GM23338 (cell line): ENCODE results near the gene COLQ. TPM values are rescaled to one million over a fixed set of nuclear protein-coding genes. Genes with fewer than 3 reads are reported as not detected.

Experiments
- ATAC-seq: fragments of 200-7000 bp; cut with Tn5 transposase; 3 replicates; pipeline ENCODE4 v1.9.1; 2020
- DNase-seq: peaks from one replicate; pipeline ENCODE4 v3.0.0-alpha.2; 2015; ENCODE audit warnings: low spot score
- H2AFZ ChIP-seq: fragments of 200-600 bp; sonication (generic); 2 replicates; pipeline ENCODE4 v1.8.0; 2016; ENCODE audit warnings: antibody characterized with exemption, mild to moderate bottlenecking, moderate library complexity
- H3F3A ChIP-seq: fragments of 200-600 bp; sonication (generic); replicated peaks from 2 replicates; pipeline ENCODE4 v1.8.0; 2017; ENCODE audit warnings: antibody characterized with exemption, mixed run types, low read depth
- H3K27ac ChIP-seq: fragments of 200-600 bp; sonication (generic); 2 replicates; pipeline ENCODE4 v1.6.1; 2016; ENCODE audit warnings: low read depth
- H3K27me3 ChIP-seq: fragments of 200-600 bp; sonication (generic); 2 replicates; pipeline ENCODE4 v1.8.0; 2016; ENCODE audit warnings: mild to moderate bottlenecking, mixed run types, moderate library complexity; ENCODE audit not compliant: insufficient read depth
- H3K36me3 ChIP-seq: fragments of 200-600 bp; sonication (generic); 2 replicates; pipeline ENCODE4 v1.8.0; 2016; ENCODE audit warnings: mild to moderate bottlenecking; ENCODE audit not compliant: insufficient read depth
- H3K4me1 ChIP-seq: fragments of 200-600 bp; sonication (generic); 2 replicates; pipeline ENCODE4 v1.8.0; 2016; ENCODE audit warnings: mild to moderate bottlenecking, moderate library complexity; ENCODE audit not compliant: insufficient read depth
- H3K4me2 ChIP-seq: fragments of 200-600 bp; sonication (generic); 2 replicates; pipeline ENCODE4 v1.7.1; 2017; ENCODE audit warnings: mixed run types
- H3K4me3 ChIP-seq: fragments of 200-600 bp; sonication (generic); 2 replicates; pipeline ENCODE4 v1.6.1; 2016; ENCODE audit warnings: mixed run types
- H3K79me2 ChIP-seq: fragments of 200-600 bp; sonication (generic); replicated peaks from 2 replicates; pipeline ENCODE4 v1.8.0; 2017; ENCODE audit warnings: mild to moderate bottlenecking; ENCODE audit not compliant: insufficient read depth
- H3K9me2 ChIP-seq: fragments of 200-600 bp; sonication (generic); 2 replicates; pipeline ENCODE4 v1.8.0; 2017; ENCODE audit not compliant: insufficient read depth
- H4K20me1 ChIP-seq: fragments of 200-600 bp; sonication (generic); replicated peaks from 2 replicates; pipeline ENCODE4 v1.8.0; 2017; ENCODE audit warnings: mild to moderate bottlenecking; ENCODE audit not compliant: insufficient read depth
- H3K27ac Mint-ChIP-seq: 2 replicates; pipeline ENCODE4 v1.8.0; 2020; ENCODE audit warnings: inconsistent platforms, mild to moderate bottlenecking, moderate library complexity, mixed read lengths
- H3K27me3 Mint-ChIP-seq: 3 replicates; pipeline ENCODE4 v1.8.0; 2022; ENCODE audit warnings: low read depth, mild to moderate bottlenecking, moderate library complexity, mixed read lengths, inconsistent platforms; ENCODE audit not compliant: insufficient read depth, poor library complexity
- H3K36me3 Mint-ChIP-seq: 3 replicates; pipeline ENCODE4 v1.8.0; 2021; ENCODE audit warnings: low read depth, mild to moderate bottlenecking, inconsistent platforms, moderate library complexity, mixed read lengths
- H3K4me1 Mint-ChIP-seq: 3 replicates; pipeline ENCODE4 v1.8.0; 2020; ENCODE audit warnings: mild to moderate bottlenecking, inconsistent platforms, mixed read lengths
- H3K4me3 Mint-ChIP-seq: 3 replicates; pipeline ENCODE4 v1.8.0; 2021; ENCODE audit warnings: moderate library complexity, mild to moderate bottlenecking, inconsistent platforms, mixed read lengths
- H3K9me3 Mint-ChIP-seq: 3 replicates; pipeline ENCODE4 v1.8.0; 2020; ENCODE audit warnings: moderate library complexity, mild to moderate bottlenecking, inconsistent platforms, mixed read lengths
- CREB1 ChIP-seq: fragments of 250-450 bp; sonication (Bioruptor Pico); IDR thresholded peaks from 2 replicates; pipeline ENCODE4 v1.5.0; 2020; ENCODE audit warnings: low read depth, mild to moderate bottlenecking, moderate library complexity
- CTCF ChIP-seq, 2 experiments: fragments of 200-600 bp in 1 of 2; sonication (generic) in 1 of 2; conservative IDR thresholded peaks; 2 replicates each; pipeline versions ENCODE4 v1.5.1 to v1.6.1; 2016 to 2017; ENCODE audit warnings: antibody characterized with exemption in 2 of 2, low read depth in 2 of 2, mild to moderate bottlenecking in 2 of 2, moderate library complexity in 1 of 2
- EZH2 ChIP-seq: fragments of 200-600 bp; sonication (generic); IDR thresholded peaks from one replicate; pipeline ENCODE4 v1.8.0; 2017; ENCODE audit warnings: antibody characterized with exemption, mild to moderate bottlenecking, low read depth; ENCODE audit not compliant: unreplicated experiment
- EZH2phosphoT487 ChIP-seq: fragments of 200-600 bp; sonication (generic); IDR thresholded peaks from one replicate; pipeline ENCODE4 v1.8.1; 2018; ENCODE audit warnings: antibody characterized with exemption; ENCODE audit not compliant: unreplicated experiment
- JUNB ChIP-seq: IDR thresholded peaks from one replicate; pipeline ENCODE4 v1.6.1; 2016; ENCODE audit warnings: antibody characterized with exemption; ENCODE audit not compliant: unreplicated experiment
- NANOG ChIP-seq: IDR thresholded peaks from 2 replicates; pipeline ENCODE4 v1.6.1; 2016; ENCODE audit warnings: antibody characterized with exemption, borderline replicate concordance
- POLR2AphosphoS5 ChIP-seq: IDR thresholded peaks from 2 replicates; pipeline ENCODE4 v1.6.1; 2016; ENCODE audit warnings: antibody characterized with exemption, low read depth
- REST ChIP-seq: IDR thresholded peaks from one replicate; pipeline ENCODE4 v1.6.1; 2018; ENCODE audit warnings: antibody characterized with exemption; ENCODE audit not compliant: unreplicated experiment
- STAT1 ChIP-seq: IDR thresholded peaks from one replicate; pipeline ENCODE4 v1.6.1; 2016; ENCODE audit warnings: antibody characterized with exemption; ENCODE audit not compliant: unreplicated experiment
- ZNF114 ChIP-seq: fragments of 250-450 bp; sonication (Bioruptor Pico); IDR thresholded peaks from 2 replicates; pipeline ENCODE4 v1.5.0; 2020; ENCODE audit warnings: mild to moderate bottlenecking, moderate library complexity
- ZNF331 ChIP-seq: fragments of 250-450 bp; sonication (Bioruptor Pico); IDR thresholded peaks from 2 replicates; pipeline ENCODE4 v1.5.0; 2020; ENCODE audit warnings: low read depth, mild to moderate bottlenecking, moderate library complexity
- polyA plus RNA-seq: library from polyadenylated mRNA; unstranded; fragments of >200 nt; fragmentation: Nextera tagmentation; extraction: Ambion mirVana; gene quantifications from 2 replicates; pipeline ENCODE4 v1.2.1, GENCODE V29; 2016
- total RNA-seq: library from RNA; depleted of rRNA; stranded (reverse); fragments of >200 nt; shearing (Covaris generic); gene quantifications from 2 replicates; pipeline ENCODE4 v1.2.3, GENCODE V29; 2014
- TF ChIP-seq, protein P1 (sequence below): IDR thresholded peaks from 2 replicates; pipeline ENCODE4 v1.6.1; 2016; ENCODE audit warnings: antibody characterized with exemption
- TF ChIP-seq, protein P2 (sequence below): fragments of 250-450 bp; sonication (Bioruptor Pico); IDR thresholded peaks from 2 replicates; pipeline ENCODE4 v1.5.0; 2020; ENCODE audit warnings: mild to moderate bottlenecking, moderate library complexity

COLQ gene
- total and polyA plus RNA-seq, 2 experiments from 2014 or later, result 0.78 to 2.0 TPM

GRCh38 chr3:15426579-15427118 is 94.9 kb downstream of the COLQ start:
- peaks cover 22% of the 10 kb centered on the region for H3K4me1 Mint-ChIP-seq
- H3K4me3 ChIP-seq, result peak overlapping the region; percentile 96

More at GRCh38 chr3:15426579-15427118, 94.9 kb downstream of the COLQ start:
- no peak for DNase-seq
- H3F3A ChIP-seq, result peaks cover 3% of the 10 kb centered on the region; the same call in 1 of the 2 replicates
- peaks cover 13% of the 10 kb centered on the region for H3K36me3 ChIP-seq
- H4K20me1 ChIP-seq, result peaks cover 10% of the 10 kb centered on the region
- peak overlapping the region; percentile 88; the same call in 1 of the 2 replicates for H3K27ac ChIP-seq
- peak overlapping the region; percentile 98 for H3K27ac Mint-ChIP-seq
- H3K4me1 ChIP-seq, result peaks cover 19% of the 10 kb centered on the region
- peaks cover 26% of the 10 kb centered on the region for H3K36me3 Mint-ChIP-seq
- TF ChIP-seq STAT1, result no peak
- TF ChIP-seq CTCF (conservative IDR thresholded peaks at IDR 0.05; ENCODE audit: low read depth in 2 of 2), result no peak
- TF ChIP-seq POLR2AphosphoS5, result no peak
- TF ChIP-seq JUNB, result no peak
- TF ChIP-seq, protein P1, sequence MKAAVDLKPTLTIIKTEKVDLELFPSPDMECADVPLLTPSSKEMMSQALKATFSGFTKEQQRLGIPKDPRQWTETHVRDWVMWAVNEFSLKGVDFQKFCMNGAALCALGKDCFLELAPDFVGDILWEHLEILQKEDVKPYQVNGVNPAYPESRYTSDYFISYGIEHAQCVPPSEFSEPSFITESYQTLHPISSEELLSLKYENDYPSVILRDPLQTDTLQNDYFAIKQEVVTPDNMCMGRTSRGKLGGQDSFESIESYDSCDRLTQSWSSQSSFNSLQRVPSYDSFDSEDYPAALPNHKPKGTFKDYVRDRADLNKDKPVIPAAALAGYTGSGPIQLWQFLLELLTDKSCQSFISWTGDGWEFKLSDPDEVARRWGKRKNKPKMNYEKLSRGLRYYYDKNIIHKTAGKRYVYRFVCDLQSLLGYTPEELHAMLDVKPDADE, result no peak
- TF ChIP-seq ZNF114 (CRISPR knock-in tag), result no peak
- no peak for TF ChIP-seq EZH2
- TF ChIP-seq, protein P2, sequence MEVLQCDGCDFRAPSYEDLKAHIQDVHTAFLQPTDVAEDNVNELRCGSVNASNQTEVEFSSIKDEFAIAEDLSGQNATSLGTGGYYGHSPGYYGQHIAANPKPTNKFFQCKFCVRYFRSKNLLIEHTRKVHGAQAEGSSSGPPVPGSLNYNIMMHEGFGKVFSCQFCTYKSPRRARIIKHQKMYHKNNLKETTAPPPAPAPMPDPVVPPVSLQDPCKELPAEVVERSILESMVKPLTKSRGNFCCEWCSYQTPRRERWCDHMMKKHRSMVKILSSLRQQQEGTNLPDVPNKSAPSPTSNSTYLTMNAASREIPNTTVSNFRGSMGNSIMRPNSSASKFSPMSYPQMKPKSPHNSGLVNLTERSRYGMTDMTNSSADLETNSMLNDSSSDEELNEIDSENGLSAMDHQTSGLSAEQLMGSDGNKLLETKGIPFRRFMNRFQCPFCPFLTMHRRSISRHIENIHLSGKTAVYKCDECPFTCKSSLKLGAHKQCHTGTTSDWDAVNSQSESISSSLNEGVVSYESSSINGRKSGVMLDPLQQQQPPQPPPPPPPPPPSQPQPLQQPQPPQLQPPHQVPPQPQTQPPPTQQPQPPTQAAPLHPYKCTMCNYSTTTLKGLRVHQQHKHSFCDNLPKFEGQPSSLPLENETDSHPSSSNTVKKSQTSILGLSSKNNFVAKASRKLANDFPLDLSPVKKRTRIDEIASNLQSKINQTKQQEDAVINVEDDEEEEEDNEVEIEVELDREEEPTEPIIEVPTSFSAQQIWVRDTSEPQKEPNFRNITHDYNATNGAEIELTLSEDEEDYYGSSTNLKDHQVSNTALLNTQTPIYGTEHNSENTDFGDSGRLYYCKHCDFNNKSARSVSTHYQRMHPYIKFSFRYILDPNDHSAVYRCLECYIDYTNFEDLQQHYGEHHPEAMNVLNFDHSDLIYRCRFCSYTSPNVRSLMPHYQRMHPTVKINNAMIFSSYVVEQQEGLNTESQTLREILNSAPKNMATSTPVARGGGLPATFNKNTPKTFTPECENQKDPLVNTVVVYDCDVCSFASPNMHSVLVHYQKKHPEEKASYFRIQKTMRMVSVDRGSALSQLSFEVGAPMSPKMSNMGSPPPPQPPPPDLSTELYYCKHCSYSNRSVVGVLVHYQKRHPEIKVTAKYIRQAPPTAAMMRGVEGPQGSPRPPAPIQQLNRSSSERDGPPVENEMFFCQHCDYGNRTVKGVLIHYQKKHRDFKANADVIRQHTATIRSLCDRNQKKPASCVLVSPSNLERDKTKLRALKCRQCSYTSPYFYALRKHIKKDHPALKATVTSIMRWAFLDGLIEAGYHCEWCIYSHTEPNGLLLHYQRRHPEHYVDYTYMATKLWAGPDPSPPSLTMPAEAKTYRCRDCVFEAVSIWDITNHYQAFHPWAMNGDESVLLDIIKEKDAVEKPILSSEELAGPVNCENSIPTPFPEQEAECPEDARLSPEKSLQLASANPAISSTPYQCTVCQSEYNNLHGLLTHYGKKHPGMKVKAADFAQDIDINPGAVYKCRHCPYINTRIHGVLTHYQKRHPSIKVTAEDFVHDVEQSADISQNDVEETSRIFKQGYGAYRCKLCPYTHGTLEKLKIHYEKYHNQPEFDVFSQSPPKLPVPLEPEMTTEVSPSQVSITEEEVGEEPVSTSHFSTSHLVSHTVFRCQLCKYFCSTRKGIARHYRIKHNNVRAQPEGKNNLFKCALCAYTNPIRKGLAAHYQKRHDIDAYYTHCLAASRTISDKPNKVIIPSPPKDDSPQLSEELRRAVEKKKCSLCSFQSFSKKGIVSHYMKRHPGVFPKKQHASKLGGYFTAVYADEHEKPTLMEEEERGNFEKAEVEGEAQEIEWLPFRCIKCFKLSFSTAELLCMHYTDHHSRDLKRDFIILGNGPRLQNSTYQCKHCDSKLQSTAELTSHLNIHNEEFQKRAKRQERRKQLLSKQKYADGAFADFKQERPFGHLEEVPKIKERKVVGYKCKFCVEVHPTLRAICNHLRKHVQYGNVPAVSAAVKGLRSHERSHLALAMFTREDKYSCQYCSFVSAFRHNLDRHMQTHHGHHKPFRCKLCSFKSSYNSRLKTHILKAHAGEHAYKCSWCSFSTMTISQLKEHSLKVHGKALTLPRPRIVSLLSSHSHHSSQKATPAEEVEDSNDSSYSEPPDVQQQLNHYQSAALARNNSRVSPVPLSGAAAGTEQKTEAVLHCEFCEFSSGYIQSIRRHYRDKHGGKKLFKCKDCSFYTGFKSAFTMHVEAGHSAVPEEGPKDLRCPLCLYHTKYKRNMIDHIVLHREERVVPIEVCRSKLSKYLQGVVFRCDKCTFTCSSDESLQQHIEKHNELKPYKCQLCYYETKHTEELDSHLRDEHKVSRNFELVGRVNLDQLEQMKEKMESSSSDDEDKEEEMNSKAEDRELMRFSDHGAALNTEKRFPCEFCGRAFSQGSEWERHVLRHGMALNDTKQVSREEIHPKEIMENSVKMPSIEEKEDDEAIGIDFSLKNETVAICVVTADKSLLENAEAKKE (CRISPR knock-in tag), result no peak
- TF ChIP-seq ZNF331 (CRISPR knock-in tag), result no peak
- no peak for TF ChIP-seq CREB1 (CRISPR knock-in tag)
- no peak for TF ChIP-seq REST
- TF ChIP-seq NANOG, result no peak
- no peak for TF ChIP-seq EZH2phosphoT487
- ATAC-seq, result no peak
- H3K27me3 Mint-ChIP-seq, result peaks cover 8% of the 10 kb centered on the region
- peaks cover 58% of the 10 kb centered on the region for H3K79me2 ChIP-seq
- peak overlapping the region; percentile 98 for H2AFZ ChIP-seq
- peak overlapping the region; percentile 94 for H3K4me2 ChIP-seq
- no peaks in the 10 kb centered on the region for H3K27me3 ChIP-seq
- H3K9me2 ChIP-seq, result no peaks in the 10 kb centered on the region
- peak overlapping the region; percentile 94 for H3K4me3 Mint-ChIP-seq
- no peaks in the 10 kb centered on the region; the same call in 2 of the 3 replicates for H3K9me3 Mint-ChIP-seq
